Head of caudate nucleus (tissue), 42 donors: Measurements from ENCODE around the gene NDUFS5.
"Not testable (repeated sequence)": the region's sequence is repeated elsewhere in the genome, so short reads cannot be mapped to it uniquely, and the experiment has no call there.

Experiments
- DNase-seq, 42 donors: peaks; one replicate each; pipeline versions ENCODE4 v3.0.0 to v3.0.0-alpha.2; 2020 to 2021; ENCODE audit warnings: mixed read lengths in 7 of 42
- intact Hi-C: fragments of 100-400 bp; cut with DNase I; formaldehyde crosslinking; loops from one replicate; pipeline ENCODE4 v1.15.0; 2022

NDUFS5 gene

DNA sequence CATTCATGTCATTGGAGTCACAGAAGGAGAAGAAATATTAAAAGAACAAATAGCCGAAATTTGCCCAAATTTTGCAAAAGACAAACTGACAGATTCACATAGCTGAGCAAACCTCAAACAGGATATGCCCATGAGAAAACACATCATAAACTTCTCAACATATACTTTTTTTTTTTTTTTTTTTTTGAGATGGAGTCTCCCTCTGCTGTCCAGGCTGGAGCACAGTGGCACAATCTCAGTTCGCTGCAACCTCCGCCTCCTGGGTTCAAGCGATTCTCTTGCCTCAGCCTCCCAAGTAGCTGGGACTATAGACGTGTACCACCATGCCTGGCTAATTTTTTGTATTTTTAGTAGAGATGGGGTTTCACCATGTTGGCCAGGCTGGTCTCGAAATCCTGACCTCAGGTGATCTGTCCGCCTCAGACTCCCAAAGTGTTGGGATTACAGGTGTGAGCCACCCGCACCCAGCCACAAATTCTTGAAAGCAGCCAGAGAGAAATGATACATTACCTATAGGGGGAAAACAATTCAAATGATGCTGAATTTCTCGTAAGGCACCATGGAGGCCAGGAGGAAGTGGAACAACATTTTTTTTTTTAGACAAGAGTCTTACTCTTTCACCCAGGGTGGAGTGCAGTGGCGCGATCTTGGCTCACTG, 25.2 kb downstream of the NDUFS5 start:
- peak in 1 of 42 donors; percentile 16 for DNase-seq
- intact Hi-C loops = not testable (repeated sequence)

DNA sequence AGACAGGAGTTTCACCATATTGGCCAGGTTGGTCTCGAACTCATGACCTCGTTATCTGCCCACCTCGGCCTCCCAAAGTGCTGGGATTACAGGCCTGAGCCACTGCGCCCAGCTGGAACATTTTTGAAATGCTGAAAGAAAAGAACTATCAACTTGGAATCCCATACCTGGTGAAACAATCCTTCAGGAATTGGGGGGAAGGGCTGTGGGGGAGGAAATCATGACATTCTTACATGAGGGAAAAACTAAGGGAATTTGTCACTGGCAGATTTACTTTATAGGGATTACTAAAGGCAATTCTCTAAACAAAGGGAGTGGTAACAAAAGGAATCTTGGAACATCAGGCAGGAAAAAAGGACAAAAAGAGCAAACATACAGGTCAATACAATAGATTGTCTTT, 25.8 kb downstream of the NDUFS5 start:
- intact Hi-C loops = no loop called here
- no peak for DNase-seq

DNA sequence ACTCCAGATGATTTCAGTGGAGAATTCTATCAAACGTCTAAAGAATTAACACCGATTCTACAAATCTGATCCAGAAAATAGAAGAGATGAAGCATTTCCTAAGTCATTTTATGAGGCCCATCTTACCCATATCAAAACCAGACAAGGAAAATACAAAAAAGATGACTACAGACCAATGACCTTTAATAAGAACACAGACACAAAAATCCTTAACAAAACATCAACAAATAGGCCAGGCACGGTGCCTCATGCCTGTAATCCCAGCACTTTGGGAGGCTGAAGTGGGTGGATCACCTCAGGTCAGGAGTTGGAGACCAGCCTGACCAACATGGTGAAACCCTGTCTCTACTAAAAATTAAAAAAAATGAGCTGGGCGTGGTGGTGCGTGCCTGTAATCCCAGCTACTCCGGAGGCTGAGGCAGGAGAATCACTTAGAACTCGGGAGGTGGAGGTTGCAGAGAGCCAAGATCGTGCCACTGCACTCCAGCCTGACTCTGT, 29.1 kb downstream of the NDUFS5 start:
- peak in 1 of 42 donors; percentile 10 for DNase-seq
- intact Hi-C loops = not testable (repeated sequence)

DNA sequence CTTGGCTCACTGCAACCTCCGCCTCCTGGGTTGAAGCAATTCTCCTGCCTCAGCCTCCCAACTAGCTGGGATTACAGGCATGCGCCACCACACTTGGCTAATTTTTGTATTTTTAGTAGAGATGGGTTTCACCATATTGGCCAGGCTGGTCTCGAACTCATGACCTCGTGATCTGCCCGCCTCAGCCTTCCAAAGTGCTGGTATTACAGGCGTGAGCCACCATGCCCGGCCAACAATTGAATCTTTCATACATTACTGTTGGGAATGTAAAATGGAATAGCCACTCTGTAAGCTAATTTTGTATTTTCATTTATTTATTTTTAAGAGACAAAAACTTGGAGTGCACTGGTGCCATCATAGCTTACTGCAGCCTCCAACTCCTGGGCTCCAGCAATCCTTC, 35.4 kb downstream of the NDUFS5 start:
- DNase-seq, intact Hi-C loops: not testable (repeated sequence)

DNA sequence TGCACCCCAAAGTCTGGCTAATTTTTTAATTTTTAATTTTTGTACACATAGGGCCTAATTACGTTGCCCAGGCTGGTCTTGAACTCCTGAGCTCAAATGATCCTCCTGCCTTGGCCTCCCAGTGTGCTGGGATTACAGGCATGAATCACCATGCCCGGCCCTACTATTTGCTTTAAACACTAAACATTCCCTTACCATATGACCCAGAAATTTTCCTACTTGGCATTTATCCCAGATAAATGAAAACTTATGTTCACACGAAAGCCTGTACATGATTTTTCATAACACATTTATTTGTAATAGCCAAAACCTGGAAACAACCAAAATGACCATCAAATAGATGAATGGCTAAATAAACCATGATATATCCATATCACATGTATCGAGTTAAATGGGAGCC, 35.8 kb downstream of the NDUFS5 start:
- intact Hi-C loops = no loop called here
- no peak for DNase-seq

DNA sequence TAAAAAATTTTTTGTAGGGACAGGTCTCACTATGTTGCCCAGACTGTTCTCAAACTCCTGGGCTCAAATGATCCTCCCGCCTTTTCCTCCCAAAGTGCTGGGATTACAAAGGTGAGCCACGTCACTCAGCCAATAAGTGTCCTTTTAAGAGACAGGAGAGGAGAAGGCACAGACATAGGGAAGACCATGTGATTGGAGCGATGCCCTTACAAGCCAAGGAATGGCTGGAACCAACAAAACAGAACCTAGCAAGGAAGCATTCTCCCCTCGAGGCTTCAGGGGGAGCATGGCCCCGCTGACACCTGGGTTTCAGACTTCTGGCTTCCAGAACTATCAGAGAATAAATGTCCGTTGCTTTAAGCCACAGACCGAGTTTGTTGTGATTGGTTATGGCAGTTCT, 37.0 kb downstream of the NDUFS5 start:
- intact Hi-C loops = no loop called here
- DNase-seq = peak in 1 of 42 donors; percentile 12

DNA sequence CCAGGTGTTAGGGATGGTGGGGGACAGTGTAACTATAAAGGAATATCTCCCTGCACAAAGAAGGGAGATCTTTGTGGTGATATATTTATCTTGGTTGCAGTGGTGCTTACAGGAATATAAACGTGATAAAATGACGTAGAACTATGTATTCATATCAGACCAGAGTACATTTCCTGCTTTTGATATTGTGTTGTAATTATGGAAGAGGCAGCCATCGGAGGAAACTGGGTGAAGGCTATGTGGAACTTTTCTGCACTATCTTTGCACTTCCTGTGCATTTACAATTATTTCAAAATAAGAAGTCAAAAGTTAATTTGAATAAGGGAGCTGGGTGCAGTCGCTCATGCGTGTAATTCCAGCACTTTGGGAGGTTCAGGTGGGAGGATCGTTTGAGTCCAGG, 37.6 kb downstream of the NDUFS5 start:
- intact Hi-C loops = no loop called here
- DNase-seq = no peak

DNA sequence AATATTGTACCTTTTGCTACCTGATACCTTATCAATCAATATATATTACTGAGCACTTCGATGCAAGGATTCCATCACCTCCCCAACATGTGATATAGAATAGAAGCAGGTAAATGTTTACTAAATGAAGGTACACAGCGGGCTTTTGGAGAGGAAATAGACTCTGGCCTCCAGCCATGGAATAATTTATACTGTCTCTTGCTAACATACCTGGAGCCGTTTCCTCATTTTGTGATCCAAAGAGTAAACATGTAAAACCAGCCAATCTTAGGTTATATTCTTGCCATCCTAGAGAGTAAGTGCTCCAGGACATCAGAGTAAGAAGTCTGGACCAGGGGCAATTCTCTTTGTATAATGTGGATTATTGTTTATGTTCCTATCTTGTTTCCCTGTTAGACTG, 39.4 kb downstream of the NDUFS5 start:
- DNase-seq = no peak
- intact Hi-C loops = no loop called here

DNA sequence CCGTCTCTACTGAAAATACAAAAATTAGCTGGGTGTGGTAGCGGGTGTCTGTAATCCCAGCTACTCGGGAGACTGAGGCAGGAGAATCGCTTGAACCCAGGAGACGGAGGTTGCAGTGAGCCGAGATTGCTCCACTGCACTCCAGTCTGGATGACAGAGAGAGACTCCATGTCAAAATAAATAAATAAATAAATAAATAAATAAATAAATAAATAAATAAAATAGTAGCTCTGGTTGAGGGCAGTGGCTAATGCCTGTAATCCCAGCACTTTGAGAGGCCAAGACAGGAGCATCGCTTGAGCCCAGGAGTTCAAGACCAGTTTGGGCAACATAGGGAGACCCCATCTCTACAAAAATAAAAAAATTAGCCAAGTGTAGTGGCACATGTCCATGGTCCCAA, 42.1 kb downstream of the NDUFS5 start:
- intact Hi-C loops, DNase-seq: not testable (repeated sequence)

DNA sequence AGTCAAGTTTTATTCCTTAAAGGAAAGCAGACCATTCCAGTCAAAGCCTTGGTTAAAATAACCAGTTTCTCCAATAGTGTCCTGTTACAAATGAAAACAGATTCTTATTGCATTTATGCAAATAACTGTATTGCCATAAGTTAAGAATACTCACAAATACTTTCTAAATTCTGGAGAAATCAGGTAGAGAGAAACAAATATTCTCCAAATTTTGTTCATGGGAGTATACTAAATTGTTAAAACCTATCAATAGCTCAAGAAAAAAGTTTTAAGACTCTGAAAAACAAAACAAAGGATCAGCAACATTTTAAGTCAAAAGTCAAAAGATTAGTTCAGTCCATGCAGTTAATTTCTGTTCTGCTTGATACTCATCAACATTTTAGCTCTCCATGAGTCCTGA, 45.4 kb downstream of the NDUFS5 start:
- DNase-seq, intact Hi-C loops: not testable (repeated sequence)

DNA sequence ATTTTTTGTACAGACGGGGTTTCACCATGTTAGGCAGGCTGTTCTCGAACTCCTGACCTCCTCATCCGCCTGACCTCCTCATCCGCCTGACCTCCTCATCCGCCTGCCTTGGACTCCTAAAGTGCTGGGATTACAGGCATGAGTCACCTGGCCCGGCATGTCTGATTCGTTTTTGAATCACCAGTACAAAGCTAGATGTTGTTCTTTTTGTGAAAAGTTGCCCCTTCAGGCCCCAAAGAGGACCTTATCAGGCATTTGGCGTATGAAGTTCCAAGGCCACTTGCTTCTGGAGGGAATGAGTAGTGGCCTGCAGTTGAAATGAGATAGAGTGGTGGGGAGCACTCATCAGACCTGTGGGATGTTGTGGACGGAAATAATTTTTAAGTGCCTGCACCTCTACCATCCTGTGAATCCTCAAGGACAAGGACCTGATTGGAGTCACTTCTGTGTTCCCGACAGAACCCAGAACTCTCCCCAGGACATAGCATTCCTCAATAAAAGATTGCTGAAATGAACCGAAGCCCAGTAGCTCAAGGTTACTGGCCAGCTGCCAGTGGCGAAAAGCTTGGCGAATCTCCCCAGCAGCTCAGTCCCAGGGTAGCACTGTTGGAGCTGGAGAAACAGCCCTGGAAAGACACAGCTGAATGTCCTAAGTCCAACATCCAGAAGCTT, 50.1 kb downstream of the NDUFS5 start:
- DNase-seq = peak in 31 of 42 donors; percentile 17 to 78 (median 50)
- intact Hi-C loops = no loop called here

DNA sequence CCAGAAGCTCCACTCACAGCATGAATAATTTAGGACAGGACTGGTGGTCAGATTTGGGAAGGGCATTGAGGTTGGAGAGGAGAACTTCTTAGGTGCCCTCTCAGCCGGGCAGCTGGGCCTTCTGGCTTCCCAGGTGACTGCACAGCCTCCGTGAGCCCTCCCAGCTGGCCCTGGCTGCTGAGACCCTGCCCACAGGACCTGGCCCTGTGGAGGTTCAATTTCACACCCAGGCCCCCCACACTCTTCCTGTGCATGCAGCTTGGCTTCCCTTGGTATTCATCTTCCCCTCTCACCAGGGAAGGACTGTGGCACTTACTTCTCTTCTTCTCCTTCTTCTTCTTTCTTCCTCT, 50.6 kb downstream of the NDUFS5 start:
- intact Hi-C loops = no loop called here

DNA sequence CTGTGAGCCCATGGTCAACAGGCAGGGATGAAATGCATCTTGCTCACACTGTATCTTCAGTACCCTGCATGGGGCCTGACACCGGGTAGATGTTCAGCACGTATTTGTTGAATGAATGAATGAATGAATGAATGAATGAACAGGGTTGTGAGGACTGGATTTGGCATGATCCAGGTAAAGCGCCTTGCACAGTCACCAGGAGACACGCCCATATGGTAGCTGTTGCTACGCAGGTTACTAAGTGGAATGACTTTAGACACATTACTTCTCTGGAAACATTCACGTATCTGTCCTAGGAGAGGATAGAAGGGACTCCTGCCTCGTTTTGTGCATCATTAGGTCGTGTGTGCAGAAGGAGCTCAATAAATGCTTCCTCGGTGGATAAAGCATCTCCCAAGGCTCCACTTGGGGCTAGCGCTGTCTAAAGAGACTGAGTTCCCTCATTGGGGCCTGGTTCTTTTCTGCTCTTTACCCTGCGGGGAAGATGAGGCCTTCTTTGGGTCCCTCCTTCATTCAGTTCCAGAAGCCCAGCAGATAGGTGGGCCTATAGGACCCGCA, 54.2 kb downstream of the NDUFS5 start:
- no peak for DNase-seq
- intact Hi-C loops = no loop called here

More for the DNA sequence above, 50.6 kb downstream of the NDUFS5 start:
- DNase-seq = no peak

DNA sequence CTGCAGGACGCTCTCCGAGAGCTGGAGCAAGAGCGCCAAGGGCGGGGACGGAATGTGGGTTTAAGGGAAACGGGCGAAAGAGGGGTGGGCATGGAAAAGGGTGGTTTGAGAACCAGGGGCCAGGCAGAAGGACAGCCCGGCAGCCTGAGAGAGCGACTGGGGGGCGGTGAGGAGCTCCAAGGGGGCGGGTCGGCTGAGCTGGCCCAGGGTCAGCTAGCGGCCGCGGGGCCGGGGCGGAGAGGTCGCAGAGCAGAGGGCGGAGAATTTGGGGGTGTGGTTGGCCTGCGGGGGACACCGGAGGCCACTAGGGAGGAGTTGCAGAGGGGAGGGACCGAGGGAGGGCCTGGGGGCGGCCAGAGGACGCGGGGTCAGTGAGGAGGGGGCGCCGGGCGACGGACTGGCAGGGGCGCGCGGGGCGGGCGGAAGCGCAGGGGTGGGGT, 54.7 kb downstream of the NDUFS5 start:
- intact Hi-C loops = no loop called here
- DNase-seq = peak in 11 of 42 donors; percentile 11 to 59 (median 24)

DNA sequence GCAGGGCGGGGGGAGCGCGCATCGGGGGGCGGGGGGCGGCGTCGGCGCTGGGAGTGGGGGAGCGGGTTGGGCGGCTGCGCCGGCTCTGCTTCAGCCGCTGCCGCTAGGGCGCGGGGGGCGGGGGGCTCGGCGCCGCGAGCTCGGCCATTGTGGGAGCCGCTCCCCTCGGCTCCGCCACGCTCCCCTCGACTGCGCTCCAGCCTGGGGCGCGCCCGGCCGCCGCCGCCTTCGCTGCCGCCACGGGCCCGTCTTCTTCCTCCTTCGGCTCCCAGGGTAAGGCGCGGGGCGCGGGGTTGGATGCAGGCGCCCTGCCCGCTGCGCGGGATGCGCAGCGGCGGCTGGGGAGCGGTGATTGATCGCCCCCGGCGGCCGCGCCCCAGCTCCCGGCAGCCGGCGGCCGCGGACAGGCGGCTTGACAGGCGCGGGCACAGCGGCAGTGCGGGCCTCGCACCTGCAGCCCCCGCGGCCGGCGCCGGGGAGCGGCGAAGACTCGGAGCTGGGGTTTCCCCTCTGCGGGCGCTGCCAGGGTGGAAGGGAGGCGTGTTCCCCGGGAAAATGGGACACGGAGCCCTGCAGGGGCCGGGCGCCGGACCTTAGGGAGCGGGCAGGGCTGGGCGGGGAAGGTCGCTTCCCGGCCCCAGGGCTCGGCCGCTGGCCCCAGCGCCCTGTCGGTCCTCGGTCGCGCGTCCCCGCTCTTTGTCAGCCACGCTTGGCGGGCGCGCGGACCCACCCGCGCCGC, 55.3 kb downstream of the NDUFS5 start:
- DNase-seq = peak in 20 of 42 donors; percentile 16 to 60 (median 38)
- intact Hi-C loops = no loop called here

DNA sequence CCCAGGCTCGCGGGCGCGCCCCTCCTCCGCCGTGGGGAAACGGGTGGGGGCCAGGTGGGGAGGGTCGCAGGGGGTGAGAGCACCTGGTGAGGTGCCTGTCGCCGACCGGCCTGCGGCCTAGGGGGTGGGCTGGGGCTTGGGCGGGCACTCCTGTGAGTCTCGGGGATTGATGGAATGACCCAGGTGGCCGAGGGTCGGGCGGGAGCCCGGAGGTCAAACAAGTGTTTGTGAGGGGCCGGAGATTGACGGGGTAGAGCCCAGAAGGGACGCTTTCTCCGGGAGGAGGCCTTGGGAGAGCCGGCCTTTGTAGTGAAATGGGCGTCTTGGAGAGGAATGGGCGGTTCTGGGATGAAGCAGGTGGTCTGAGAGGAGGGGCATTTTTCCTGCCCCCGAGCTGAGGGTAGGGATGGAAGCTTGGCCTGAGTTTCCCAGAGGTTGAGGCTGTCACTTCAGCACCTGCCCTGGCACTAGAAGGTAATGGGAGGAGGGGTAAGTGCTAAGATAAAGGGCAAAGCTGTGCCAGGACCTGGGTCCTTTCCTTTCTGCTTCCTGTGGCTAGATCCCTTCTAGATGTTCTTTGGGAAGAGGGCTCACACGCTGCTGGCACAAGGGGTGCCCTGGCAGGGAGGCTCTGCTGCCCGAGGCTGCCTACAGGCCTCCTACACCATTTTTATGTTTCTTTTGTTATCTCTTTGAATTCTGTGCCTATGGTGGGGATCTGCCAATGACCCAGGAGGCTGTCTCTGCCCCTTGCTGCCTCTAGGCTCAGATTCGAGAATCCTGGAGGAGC, 56.1 kb downstream of the NDUFS5 start:
- DNase-seq = peak in 6 of 42 donors; percentile 18 to 32 (median 22)
- intact Hi-C loops = no loop called here

DNA sequence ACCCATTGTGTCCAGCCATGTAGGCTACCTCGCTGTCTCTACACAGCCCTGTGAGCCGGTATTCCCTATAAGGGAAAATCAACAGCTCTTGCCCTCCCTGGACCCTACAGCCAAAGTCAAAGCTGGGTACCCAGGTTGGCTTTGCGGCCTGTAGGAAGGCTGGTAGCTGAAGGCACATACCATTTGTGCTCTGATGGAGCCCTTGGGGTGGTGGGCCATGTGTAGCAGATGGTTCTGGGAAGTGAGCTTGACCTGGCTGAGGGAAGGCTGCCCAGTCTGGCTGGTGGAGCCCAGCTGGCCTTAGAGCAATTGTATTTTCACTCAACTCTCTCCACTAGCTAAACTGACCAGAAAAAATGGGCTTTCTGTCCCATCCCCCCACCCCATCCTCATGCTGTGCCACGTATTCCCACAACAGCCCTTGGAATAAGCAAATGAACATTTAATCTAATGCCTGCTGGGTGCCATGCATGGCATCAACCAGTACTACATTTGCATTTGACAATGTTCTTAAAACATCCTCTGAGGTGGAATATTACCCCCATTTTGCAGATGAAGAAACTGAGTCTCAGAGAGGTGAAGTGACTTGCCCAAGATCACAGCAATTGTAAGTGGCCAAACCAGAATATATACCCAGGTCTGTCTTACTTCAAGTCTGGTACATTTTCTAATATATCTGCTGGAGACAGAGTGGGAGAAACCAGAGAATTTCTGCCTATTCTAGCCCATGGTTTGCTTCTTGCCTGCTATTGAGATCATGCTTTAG, 56.8 kb downstream of the NDUFS5 start:
- intact Hi-C loops = no loop called here
- DNase-seq = peak in 1 of 42 donors; percentile 12

DNA sequence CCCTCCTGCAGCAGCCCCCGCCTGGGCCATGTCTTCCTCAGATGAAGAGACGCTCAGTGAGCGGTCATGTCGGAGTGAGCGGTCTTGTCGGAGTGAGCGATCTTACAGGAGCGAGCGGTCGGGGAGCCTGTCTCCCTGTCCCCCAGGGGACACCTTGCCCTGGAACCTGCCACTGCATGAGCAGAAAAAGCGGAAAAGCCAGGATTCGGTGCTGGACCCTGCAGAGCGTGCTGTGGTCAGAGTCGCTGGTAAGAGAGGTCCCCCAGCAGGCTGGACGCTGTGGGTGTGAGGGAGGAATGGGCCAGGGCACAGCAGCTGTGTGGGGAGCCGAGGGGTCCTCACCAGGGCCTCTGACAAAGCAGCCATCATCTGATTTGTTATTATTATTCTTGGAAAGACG, 58.0 kb downstream of the NDUFS5 start:
- peak in 1 of 42 donors; percentile 14 for DNase-seq
- intact Hi-C loops = no loop called here
